Heart left ventricle (tissue), 13 donors: ENCODE measurements around the gene TLL1.

Source experiments
- CTCF ChIP-seq, 12 donors: fragments of 200-600 bp; sonication (generic) in 4 of 12; IDR thresholded peaks; one replicate each; pipeline versions ENCODE4 v1.5.0 to v1.8.0; 2018 to 2022; ENCODE audit warnings: antibody characterized with exemption in 12 of 12, mild to moderate bottlenecking in 5 of 12
- POLR2A ChIP-seq, 2 donors: fragments of 450-650 bp; IDR thresholded peaks; one replicate each; pipeline ENCODE4 v1.6.1; 2017; ENCODE audit warnings: antibody characterized with exemption in 2 of 2, mild to moderate bottlenecking in 2 of 2, moderate library complexity in 2 of 2
- donor health status: ischemic (EF 13 %, LVEDD 7.1; RV severe dilation, severe dysfunction).
- donor health status: DM: no; HTN: yes; CAD: no.
- donor health status: DM: no; HTN: no; CAD: no.
- donor health status: ischemic (EF 25% LVEDD 6.9; RV normal size, moderate dysfunction).
- donor health status: ischemic (EF 25% LVEDD 5.7; RV mildly dilated, moderate dysfunction).
- donor health status: ischemic (EF 35%, LVEDD 5.7; RV mildly dilated, moderate dysfunction).
- donor health status: nonischemic (EF 11% LVEDD 7.7; RV severe dilation, severe dysfunction).
- donor health status: DM: yes; HTN: yes; CAD: no.
- donor health status: PGD.
- donor health status: ischemic (EF 29% LVEDD 5.4; RV normal size, mild dysfunction).
- donor health status: nonischemic (EF 23%, LVEDD 6.1; RV moderate dilation, normal function).

- TF ChIP-seq CTCF (IDR thresholded peaks at IDR 0.05) (no peak), POLR2A (IDR thresholded peaks at IDR 0.05) (no peak)
Observed at GRCh38 chr4:166042510-166043055, 169.5 kb downstream of the TLL1 start.
